ENCODE results near the gene TMED1. TPM values are rescaled to one million over a fixed set of nuclear protein-coding genes. Genes with fewer than 3 reads are reported as not detected.
A peak's percentile ranks its signal among the peaks of the same experiment; 100 is the strongest.

The TMED1 gene
- total and polyA plus RNA-seq, 2 of the 13 experiments (the other 11 are each of a cell fraction or from before 2014, with no cell fraction given) = 48.3 to 51.8 TPM

DNA sequence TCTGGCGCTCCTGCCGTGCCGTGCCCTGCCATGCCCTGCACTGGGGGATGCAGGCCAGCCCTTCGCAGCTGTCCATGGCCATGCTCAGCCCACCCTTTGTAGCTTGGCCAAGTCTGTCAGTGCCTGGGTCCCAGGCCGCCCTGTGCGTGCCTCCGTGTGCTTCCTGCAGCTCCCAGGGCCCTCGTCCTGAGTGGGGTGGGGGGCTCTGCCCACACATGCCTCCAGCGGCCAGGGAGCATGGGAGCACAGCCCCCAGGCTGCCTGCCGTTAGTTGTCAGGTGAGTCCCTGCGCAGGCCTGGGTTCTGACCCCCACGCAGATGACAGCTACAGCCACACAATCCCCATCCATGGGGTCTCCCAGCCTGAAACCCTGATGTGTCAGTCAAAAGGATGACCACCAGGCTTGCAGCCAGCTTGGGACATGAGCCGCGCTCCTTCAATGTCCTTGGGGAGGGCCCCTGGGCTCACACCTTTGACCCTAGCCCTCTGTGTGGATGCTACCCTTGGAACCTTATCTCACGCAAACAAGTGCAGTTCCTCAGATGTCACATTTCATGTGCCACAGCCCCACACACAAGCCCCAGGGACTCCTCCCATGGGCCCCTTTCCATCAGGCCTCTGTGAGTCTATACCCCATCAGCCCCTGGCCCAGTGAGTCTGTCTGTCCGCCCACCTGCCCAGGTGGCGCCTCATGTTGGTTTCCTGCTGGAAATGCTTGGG lies 24.5 kb downstream of the TMED1 start (continued):
- TF ChIP-seq, protein P1, sequence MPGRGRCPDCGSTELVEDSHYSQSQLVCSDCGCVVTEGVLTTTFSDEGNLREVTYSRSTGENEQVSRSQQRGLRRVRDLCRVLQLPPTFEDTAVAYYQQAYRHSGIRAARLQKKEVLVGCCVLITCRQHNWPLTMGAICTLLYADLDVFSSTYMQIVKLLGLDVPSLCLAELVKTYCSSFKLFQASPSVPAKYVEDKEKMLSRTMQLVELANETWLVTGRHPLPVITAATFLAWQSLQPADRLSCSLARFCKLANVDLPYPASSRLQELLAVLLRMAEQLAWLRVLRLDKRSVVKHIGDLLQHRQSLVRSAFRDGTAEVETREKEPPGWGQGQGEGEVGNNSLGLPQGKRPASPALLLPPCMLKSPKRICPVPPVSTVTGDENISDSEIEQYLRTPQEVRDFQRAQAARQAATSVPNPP (CRISPR knock-in tag; IDR thresholded peaks at IDR 0.05) = no peak
- TF ChIP-seq HMG20A (CRISPR knock-in tag; IDR thresholded peaks at IDR 0.05; ENCODE audit: borderline replicate concordance) = no peak
- TF ChIP-seq MAZ (IDR thresholded peaks at IDR 0.05; ENCODE audit: borderline replicate concordance, low read depth, low read length) = no peak
- no peak for TF ChIP-seq MAZ (CRISPR knock-in tag; IDR thresholded peaks at IDR 0.05; ENCODE audit: low read depth)
- no peak for TF ChIP-seq ZKSCAN8 (CRISPR knock-in tag; IDR thresholded peaks at IDR 0.05; ENCODE audit: borderline replicate concordance)
- no peak for TF ChIP-seq ZBTB1 (CRISPR knock-in tag; IDR thresholded peaks at IDR 0.05; ENCODE audit: borderline replicate concordance)
- TF ChIP-seq ERF (CRISPR knock-in tag; IDR thresholded peaks at IDR 0.05) = no peak
- peak; percentile 52 for TF ChIP-seq PHF21A (CRISPR knock-in tag; IDR thresholded peaks at IDR 0.05)
- no peak for TF ChIP-seq SP1 (IDR thresholded peaks at IDR 0.05)
- no peak for TF ChIP-seq SP1 (CRISPR knock-in tag; IDR thresholded peaks at IDR 0.05)
- TF ChIP-seq ZNF263 (CRISPR knock-in tag; IDR thresholded peaks at IDR 0.05) = peak; percentile 59; the same call in 1 of the 2 replicates
- no peak for TF ChIP-seq SRSF4 (IDR thresholded peaks at IDR 0.05; ENCODE audit: low read depth, low read length, poor library complexity, severe bottlenecking)
- TF ChIP-seq GZF1 (CRISPR knock-in tag; IDR thresholded peaks at IDR 0.05) = no peak
- TF ChIP-seq ZNF143 (CRISPR knock-in tag; IDR thresholded peaks at IDR 0.05) = no peak
- no peak for TF ChIP-seq ZNF878 (CRISPR knock-in tag; IDR thresholded peaks at IDR 0.05)
- TF ChIP-seq PAX8 (CRISPR knock-in tag; IDR thresholded peaks at IDR 0.05; ENCODE audit: borderline replicate concordance) = no peak
- TF ChIP-seq, protein P2, sequence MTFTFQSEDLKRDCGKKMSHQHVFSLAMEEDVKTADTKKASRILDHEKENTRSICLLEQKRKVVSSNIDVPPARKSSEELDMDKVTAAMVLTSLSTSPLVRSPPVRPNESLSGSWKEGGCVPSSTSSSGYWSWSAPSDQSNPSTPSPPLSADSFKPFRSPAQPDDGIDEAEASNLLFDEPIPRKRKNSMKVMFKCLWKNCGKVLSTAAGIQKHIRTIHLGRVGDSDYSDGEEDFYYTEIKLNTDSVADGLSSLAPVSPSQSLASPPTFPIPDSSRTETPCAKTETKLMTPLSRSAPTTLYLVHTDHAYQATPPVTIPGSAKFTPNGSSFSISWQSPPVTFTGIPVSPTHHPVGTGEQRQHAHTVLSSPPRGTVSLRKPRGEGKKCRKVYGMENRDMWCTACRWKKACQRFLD (CRISPR knock-in tag; IDR thresholded peaks at IDR 0.05; ENCODE audit: borderline replicate concordance) = no peak
- TF ChIP-seq ZNF556 (CRISPR knock-in tag; IDR thresholded peaks at IDR 0.05; ENCODE audit: borderline replicate concordance) = 0 out of 2 replicates have a peak, but pooled peaks have one; percentile 35
- TF ChIP-seq ZFP37 (CRISPR knock-in tag; IDR thresholded peaks at IDR 0.05; ENCODE audit: borderline replicate concordance) = no peak
- no peak for TF ChIP-seq PHF8 (CRISPR knock-in tag; IDR thresholded peaks at IDR 0.05)
- TF ChIP-seq, protein P3, sequence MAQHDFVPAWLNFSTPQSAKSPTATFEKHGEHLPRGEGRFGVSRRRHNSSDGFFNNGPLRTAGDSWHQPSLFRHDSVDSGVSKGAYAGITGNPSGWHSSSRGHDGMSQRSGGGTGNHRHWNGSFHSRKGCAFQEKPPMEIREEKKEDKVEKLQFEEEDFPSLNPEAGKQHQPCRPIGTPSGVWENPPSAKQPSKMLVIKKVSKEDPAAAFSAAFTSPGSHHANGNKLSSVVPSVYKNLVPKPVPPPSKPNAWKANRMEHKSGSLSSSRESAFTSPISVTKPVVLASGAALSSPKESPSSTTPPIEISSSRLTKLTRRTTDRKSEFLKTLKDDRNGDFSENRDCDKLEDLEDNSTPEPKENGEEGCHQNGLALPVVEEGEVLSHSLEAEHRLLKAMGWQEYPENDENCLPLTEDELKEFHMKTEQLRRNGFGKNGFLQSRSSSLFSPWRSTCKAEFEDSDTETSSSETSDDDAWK (CRISPR knock-in tag; IDR thresholded peaks at IDR 0.05) = no peak
- TF ChIP-seq NONO (IDR thresholded peaks at IDR 0.05) = no peak
- TF ChIP-seq NONO (CRISPR knock-in tag; conservative IDR thresholded peaks at IDR 0.05) = peak; percentile 50; the same call in 1 of the 2 replicates
- TF ChIP-seq POGZ (CRISPR knock-in tag; IDR thresholded peaks at IDR 0.05) = no peak
- peak; percentile 9 for TF ChIP-seq ZEB1 (IDR thresholded peaks at IDR 0.05; ENCODE audit: insufficient replicate concordance, low read depth)
- TF ChIP-seq, protein P4, sequence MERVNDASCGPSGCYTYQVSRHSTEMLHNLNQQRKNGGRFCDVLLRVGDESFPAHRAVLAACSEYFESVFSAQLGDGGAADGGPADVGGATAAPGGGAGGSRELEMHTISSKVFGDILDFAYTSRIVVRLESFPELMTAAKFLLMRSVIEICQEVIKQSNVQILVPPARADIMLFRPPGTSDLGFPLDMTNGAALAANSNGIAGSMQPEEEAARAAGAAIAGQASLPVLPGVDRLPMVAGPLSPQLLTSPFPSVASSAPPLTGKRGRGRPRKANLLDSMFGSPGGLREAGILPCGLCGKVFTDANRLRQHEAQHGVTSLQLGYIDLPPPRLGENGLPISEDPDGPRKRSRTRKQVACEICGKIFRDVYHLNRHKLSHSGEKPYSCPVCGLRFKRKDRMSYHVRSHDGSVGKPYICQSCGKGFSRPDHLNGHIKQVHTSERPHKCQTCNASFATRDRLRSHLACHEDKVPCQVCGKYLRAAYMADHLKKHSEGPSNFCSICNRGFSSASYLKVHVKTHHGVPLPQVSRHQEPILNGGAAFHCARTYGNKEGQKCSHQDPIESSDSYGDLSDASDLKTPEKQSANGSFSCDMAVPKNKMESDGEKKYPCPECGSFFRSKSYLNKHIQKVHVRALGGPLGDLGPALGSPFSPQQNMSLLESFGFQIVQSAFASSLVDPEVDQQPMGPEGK (CRISPR knock-in tag; IDR thresholded peaks at IDR 0.05) = peak; percentile 64
- no peak for TF ChIP-seq ZBTB8A (CRISPR knock-in tag; IDR thresholded peaks at IDR 0.05; ENCODE audit: borderline replicate concordance, low read depth)
